ENCODE data around the gene LTA4H.

DNA sequence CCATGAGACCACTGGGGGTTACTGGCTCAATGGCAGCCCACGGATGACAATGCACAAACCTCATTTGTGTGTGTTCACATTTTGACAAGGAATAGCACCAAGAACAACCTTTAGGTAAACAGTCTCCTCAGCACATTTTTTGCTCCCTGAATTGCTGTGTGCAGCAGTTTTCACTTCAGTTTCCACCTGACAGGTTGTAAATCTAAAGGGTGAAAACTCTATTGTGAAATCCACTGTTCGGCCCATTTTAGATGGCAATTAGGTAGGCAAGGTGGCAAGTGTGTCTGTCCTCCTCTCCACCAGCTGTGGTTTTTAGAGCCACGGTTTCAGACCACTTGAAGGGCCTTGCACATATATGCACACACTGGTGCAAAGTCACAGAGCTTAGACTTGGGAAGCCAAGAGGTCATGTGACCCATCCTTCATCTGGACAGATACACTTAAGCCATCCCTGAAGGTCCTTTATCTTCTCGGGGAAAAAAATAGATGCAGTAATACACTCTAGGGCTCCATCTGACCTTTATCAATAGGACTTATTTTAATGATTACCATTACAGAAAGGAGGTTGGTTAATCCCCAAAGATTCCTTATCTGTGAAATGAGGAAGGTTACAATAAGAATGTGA is 62.4 kb downstream of the LTA4H start:
- no peak for TF ChIP-seq POLR2A (IDR thresholded peaks at IDR 0.05)
- TF ChIP-seq, protein P1, sequence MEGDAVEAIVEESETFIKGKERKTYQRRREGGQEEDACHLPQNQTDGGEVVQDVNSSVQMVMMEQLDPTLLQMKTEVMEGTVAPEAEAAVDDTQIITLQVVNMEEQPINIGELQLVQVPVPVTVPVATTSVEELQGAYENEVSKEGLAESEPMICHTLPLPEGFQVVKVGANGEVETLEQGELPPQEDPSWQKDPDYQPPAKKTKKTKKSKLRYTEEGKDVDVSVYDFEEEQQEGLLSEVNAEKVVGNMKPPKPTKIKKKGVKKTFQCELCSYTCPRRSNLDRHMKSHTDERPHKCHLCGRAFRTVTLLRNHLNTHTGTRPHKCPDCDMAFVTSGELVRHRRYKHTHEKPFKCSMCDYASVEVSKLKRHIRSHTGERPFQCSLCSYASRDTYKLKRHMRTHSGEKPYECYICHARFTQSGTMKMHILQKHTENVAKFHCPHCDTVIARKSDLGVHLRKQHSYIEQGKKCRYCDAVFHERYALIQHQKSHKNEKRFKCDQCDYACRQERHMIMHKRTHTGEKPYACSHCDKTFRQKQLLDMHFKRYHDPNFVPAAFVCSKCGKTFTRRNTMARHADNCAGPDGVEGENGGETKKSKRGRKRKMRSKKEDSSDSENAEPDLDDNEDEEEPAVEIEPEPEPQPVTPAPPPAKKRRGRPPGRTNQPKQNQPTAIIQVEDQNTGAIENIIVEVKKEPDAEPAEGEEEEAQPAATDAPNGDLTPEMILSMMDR (IDR thresholded peaks at IDR 0.05) = no peak
